NCI-H82 treated with DMSO at 0.1 percent for 48 hours (cell line): Measurements from ENCODE around the gene CARD16.
"Not testable (repeated sequence)": the region's sequence is repeated elsewhere in the genome, so short reads cannot be mapped to it uniquely, and the experiment has no call there.

Source experiments
- DNase-seq: peaks from one replicate; lab custom pipeline; 2025; ENCODE audit not compliant: unreplicated experiment; lab: John Stamatoyannopoulos, UW

Gene CARD16

DNA sequence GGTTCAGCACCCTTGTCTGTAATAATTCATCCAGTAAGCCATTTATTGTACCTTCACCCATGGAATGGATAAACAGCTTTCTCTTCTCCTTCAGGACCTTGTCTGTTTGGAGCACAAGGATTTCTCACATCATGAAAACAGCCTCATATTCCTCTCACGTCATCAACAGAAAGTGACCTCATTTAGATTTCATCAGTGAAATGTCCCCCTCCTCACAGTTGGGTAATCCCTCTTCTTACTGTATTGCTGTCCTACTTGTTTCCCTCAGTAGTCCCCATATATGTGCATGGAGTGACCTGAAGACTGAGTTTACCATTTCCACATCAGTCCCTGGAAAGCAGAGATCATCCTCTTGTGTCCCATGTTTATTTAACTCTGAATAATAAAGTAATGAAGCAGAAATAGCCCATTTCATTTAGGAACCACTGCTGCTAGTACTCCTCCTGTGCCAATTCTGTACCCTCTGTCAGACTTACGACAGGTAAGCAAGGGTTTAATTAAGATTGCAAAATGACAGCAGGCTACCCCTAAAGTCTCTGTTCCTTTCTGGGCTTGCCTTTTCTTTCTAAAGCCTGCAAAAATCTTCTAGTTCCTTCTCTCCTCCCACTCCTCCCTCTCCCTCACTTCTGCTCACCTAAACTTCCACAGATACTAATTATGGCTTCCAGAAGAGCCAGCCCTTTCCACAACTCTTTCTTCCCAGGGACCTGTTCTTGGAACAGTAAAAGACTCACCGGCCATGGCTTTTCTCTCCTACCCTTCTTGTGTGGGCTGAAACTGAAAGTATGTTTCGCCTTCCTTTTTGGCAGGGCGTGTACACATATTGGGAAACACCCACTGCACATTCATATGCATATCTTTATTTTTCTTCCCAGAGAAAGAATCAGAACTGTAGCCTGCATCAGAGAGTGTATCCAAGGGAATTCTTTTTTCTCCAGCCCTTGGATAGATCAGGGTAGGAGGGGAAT lies at the start of gene CARD16:
TSS of gene CARD16 (minus strand) at position 779 of the 968 bp plus-strand sequence. CDS start at position 741, 38 bp downstream.
- DNase-seq, result not testable (repeated sequence)

GRCh38 chr11:105092256-105093239 lies 47.4 kb upstream of the CARD16 start:
- DNase-seq, result no peak

GRCh38 chr11:105081412-105082150 lies 36.4 kb upstream of the CARD16 start:
- no peak for DNase-seq

- DNase-seq, result not testable (repeated sequence)
Measured at GRCh38 chr11:105080171-105080906, 35.2 kb upstream of the CARD16 start.

DNA sequence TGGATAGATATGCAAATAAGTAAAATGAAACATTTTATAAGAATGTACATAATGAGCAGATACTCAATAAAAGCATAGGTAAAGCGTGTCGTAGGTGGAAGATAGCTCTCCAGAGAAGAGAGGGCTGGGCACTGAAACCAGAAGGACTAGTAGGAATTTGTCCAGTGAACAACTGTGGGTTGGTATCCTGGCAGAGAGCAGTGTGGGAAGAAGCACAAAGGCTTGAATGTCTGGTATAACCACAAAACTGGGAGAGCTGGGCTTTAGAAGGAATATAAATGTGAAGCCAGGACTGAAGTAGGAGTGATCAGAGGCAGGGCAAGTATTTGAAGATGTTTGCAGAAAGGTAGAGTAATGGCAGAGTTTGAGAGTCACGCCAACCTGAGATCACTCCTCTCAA lies 33.1 kb upstream of the CARD16 start:
- DNase-seq, result no peak

GRCh38 chr11:105077141-105077790 lies 32.1 kb upstream of the CARD16 start:
- DNase-seq, result not testable (repeated sequence)

- DNase-seq, result no peak
Measured at GRCh38 chr11:105074166-105074530, 29.0 kb upstream of the CARD16 start.

GRCh38 chr11:105073456-105074165 lies 28.5 kb upstream of the CARD16 start:
- DNase-seq, result no peak

DNA sequence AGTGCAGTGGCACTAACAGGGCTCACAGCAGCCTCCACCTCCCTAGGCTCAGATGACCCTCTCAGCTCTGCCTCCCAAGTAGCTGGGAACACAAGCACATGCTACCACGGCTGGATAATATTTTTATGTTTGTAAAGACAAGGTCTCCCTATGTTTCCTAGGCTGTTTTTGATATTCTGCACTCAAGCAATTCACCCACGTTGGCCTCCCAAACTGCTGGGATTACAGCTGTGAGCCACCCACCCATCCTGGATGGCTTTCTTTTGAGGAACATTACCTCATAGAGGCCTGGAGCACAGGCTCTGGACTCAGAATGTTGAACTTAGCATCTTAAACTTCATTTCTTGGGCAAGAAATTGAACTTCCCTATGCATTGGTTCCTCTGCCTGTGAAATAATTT lies 26.9 kb upstream of the CARD16 start:
- DNase-seq, result not testable (repeated sequence)

GRCh38 chr11:105071089-105071732 lies 26.1 kb upstream of the CARD16 start:
- DNase-seq, result no peak

GRCh38 chr11:105070306-105070705 lies 25.2 kb upstream of the CARD16 start:
- DNase-seq, result no peak

- DNase-seq, result not testable (repeated sequence)
Measured at GRCh38 chr11:105069749-105070148, 24.6 kb upstream of the CARD16 start.

GRCh38 chr11:105063245-105063941 lies 18.3 kb upstream of the CARD16 start:
- DNase-seq, result not testable (repeated sequence)

DNA sequence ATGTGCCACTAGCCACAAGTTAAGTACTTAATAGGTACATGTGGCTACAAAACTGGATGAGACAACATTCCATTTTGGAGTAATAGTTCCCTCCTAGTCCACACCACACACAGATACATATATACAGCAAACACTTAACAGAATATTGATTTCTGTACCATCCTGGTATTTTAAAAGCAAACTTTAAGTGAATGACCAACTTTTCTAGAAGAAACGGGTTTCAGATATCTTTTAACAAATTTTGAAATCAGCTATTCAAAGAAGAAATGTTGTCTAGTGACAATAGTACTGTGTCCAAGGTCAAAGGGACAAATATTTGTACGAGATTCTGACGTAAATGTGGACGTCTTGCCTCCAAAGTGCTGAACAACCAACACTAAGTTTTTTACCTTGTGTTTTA lies 12.3 kb upstream of the CARD16 start:
- DNase-seq, result no peak

- no peak for DNase-seq
Measured at GRCh38 chr11:105056446-105056845, 11.3 kb upstream of the CARD16 start.

DNA sequence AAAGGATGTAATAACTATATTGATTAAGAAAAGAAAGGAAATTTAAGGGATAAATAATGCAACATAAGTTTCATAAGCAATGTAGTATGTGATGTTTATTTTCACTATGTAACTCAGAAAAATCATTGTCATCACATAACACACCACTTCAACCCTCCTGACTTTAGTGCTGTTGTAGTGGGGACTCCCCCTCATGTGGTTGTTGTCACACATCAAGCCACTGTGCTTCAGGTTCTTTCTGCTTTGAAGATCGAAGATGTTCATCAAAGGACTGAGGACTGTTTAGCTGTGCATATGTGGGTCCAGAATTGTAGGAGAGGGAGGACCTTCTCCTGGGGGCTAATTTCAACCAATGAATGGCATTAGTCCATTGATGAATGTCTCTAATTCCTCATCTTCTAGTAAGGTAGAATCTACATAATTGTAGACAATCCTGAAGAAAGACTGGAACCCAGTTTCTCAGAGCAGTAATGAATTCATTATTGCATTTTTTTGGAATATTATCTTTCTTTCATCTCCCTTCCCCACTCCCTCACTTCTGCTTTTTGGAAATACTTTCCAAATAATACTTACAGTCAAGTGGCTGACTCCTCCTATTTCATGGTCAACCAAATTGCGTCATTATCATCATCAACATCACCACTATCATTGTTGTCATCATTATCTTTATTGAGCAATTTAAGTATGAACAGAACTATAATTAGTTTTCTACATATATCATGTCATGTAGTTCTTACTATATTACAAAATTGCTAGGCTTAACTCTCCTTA lies 9.8 kb upstream of the CARD16 start:
- DNase-seq, result no peak

- no peak for DNase-seq
Measured at GRCh38 chr11:105052487-105052886, 7.4 kb upstream of the CARD16 start.
